DOHH2 (cell line): ENCODE results near the gene DPP6.

Experiments used
- CTCF ChIP-seq: fragments of 200-600 bp; sonication (generic); IDR thresholded peaks from one replicate; pipeline ENCODE4 v1.5.1; 2014; ENCODE audit warnings: antibody characterized with exemption, mild to moderate bottlenecking, low read depth, low read length; ENCODE audit not compliant: poor library complexity, severe bottlenecking
- EZH2phosphoT487 ChIP-seq: fragments of 200-600 bp; sonication (generic); IDR thresholded peaks from 2 replicates; pipeline ENCODE4 v1.6.1; 2017; ENCODE audit warnings: borderline replicate concordance, mild to moderate bottlenecking, antibody characterized with exemption, low read length, moderate library complexity, mixed read lengths

GRCh38 chr7:154575497-154575896 is 523.3 kb downstream of the DPP6 start:
- TF ChIP-seq CTCF (no peak), EZH2phosphoT487 (no peak)
